Right hindlimb (tissue), 1 donor: ENCODE data around the gene CHRDL2.

Source experiments
- DNase-seq: peaks from one replicate; pipeline ENCODE4 v3.0.0-alpha.2; 2018

CHRDL2 gene

GRCh38 chr11:74684661-74685060 lies 46.6 kb downstream of the CHRDL2 start:
- DNase-seq: peak; percentile 7

GRCh38 chr11:74683941-74684481 lies 47.2 kb downstream of the CHRDL2 start:
- peak; percentile 16 for DNase-seq

GRCh38 chr11:74683279-74683871 lies 47.9 kb downstream of the CHRDL2 start:
- peak; percentile 77 for DNase-seq

- DNase-seq: peak; percentile 12
Observed at GRCh38 chr11:74682731-74683278, 48.4 kb downstream of the CHRDL2 start.

- DNase-seq: peak; percentile 70
Observed at GRCh38 chr11:74681686-74682651, 49.3 kb downstream of the CHRDL2 start.

GRCh38 chr11:74680703-74681531 lies 50.3 kb downstream of the CHRDL2 start:
- no peak for DNase-seq

GRCh38 chr11:74680035-74680671 lies 51.1 kb downstream of the CHRDL2 start:
- no peak for DNase-seq

GRCh38 chr11:74679513-74679865 lies 51.7 kb downstream of the CHRDL2 start:
- no peak for DNase-seq

- no peak for DNase-seq
Observed at GRCh38 chr11:74678591-74679512, 52.4 kb downstream of the CHRDL2 start.

- DNase-seq: no peak
Observed at GRCh38 chr11:74678041-74678440, 53.2 kb downstream of the CHRDL2 start.

- DNase-seq: peak; percentile 62
Observed at GRCh38 chr11:74677131-74677530, 54.1 kb downstream of the CHRDL2 start.

GRCh38 chr11:74676596-74676995 lies 54.6 kb downstream of the CHRDL2 start:
- no peak for DNase-seq

GRCh38 chr11:74675761-74676160 lies 55.5 kb downstream of the CHRDL2 start:
- DNase-seq: no peak

GRCh38 chr11:74673693-74674360 lies 57.4 kb downstream of the CHRDL2 start:
- DNase-seq: no peak

- peak; percentile 72 for DNase-seq
Observed at GRCh38 chr11:74672956-74673692, 58.1 kb downstream of the CHRDL2 start.

- no peak for DNase-seq
Observed at GRCh38 chr11:74672332-74672955, 58.8 kb downstream of the CHRDL2 start.

- no peak for DNase-seq
Observed at GRCh38 chr11:74671520-74672196, 59.6 kb downstream of the CHRDL2 start.

GRCh38 chr11:74670171-74670570 lies 61.1 kb downstream of the CHRDL2 start:
- no peak for DNase-seq
